HepG2 (cell line): Measurements from ENCODE around the gene TNFAIP8L2. TPM values are rescaled to one million over a fixed set of nuclear protein-coding genes. Genes with fewer than 3 reads are reported as not detected.
A peak's percentile ranks its signal among the peaks of the same experiment; 100 is the strongest.

Experiments used
- GLI4 ChIP-seq: sonication (generic); formaldehyde crosslinking; IDR thresholded peaks from 2 replicates; pipeline ENCODE4 v1.5.1; 2020; ENCODE audit warnings: missing genetic modification reagents, mild to moderate bottlenecking, moderate library complexity, borderline replicate concordance
- HMG20A ChIP-seq: IDR thresholded peaks from 2 replicates; pipeline ENCODE4 v1.6.1; 2016; ENCODE audit warnings: borderline replicate concordance
- TFE3 ChIP-seq: IDR thresholded peaks from 2 replicates; pipeline ENCODE4 v1.6.1; 2016
- ZNF160 ChIP-seq: sonication (generic); formaldehyde crosslinking; IDR thresholded peaks from 2 replicates; pipeline ENCODE4 v1.8.0; 2022; ENCODE audit warnings: mild to moderate bottlenecking, inconsistent platforms, missing genetic modification reagents
- ZNF20 ChIP-seq: sonication (generic); formaldehyde crosslinking; IDR thresholded peaks from 2 replicates; pipeline ENCODE4 v1.4.0; 2020; ENCODE audit warnings: mild to moderate bottlenecking, moderate library complexity, missing genetic modification reagents
- ZNF644 ChIP-seq: IDR thresholded peaks from 2 replicates; pipeline ENCODE4 v1.6.1; 2016; ENCODE audit warnings: low read depth
- ZNF761 ChIP-seq: sonication (generic); formaldehyde crosslinking; conservative IDR thresholded peaks from 2 replicates; pipeline ENCODE4 v1.4.0; 2020; ENCODE audit warnings: mild to moderate bottlenecking, missing genetic modification reagents
- polyA plus RNA-seq, 8 experiments: library from polyadenylated mRNA; depleted of rRNA in 3 of 8; stranded (reverse) in 7 of 8; unstranded in 1 of 8; fragments of >200 nt; fragmentation: Illumina TruSeq in 4 of 8; extraction: Trizol in 4 of 8; gene quantifications; 2 replicates each; pipeline versions ENCODE4 v1.2.1 to v1.2.3, GENCODE V29; 2011 to 2016; ENCODE audit warnings: low read depth in 4 of 8, missing spikeins in 1 of 8, mixed read lengths in 1 of 8; ENCODE audit not compliant: insufficient read depth in 1 of 8
- total RNA-seq, 5 experiments: library from RNA; depleted of rRNA; stranded (reverse); fragments of >200 nt; fragmentation: Illumina TruSeq; extraction: Trizol; gene quantifications; 2 replicates each; pipeline ENCODE4 v1.2.3, GENCODE V29; 2016; ENCODE audit warnings: low read depth in 1 of 5
- TF ChIP-seq, protein P1 (sequence below): sonication (generic); formaldehyde crosslinking; IDR thresholded peaks from 2 replicates; pipeline ENCODE4 v1.5.0; 2020; ENCODE audit warnings: mild to moderate bottlenecking, missing genetic modification reagents
- TF ChIP-seq, protein P2 (sequence below): sonication (generic); formaldehyde crosslinking; IDR thresholded peaks from 2 replicates; pipeline ENCODE4 v1.5.1; 2020; ENCODE audit warnings: mild to moderate bottlenecking, moderate library complexity, missing genetic modification reagents
- TF ChIP-seq, protein P3 (sequence below): sonication (generic); formaldehyde crosslinking; IDR thresholded peaks from 2 replicates; pipeline ENCODE4 v1.9.0; 2021; ENCODE audit warnings: missing genetic modification reagents, borderline replicate concordance
- TF ChIP-seq, protein P4 (sequence below): sonication (generic); formaldehyde crosslinking; IDR thresholded peaks from 2 replicates; pipeline ENCODE4 v1.4.0; 2020; ENCODE audit warnings: mild to moderate bottlenecking, missing genetic modification reagents
- TF ChIP-seq, protein P5 (sequence below): sonication (generic); formaldehyde crosslinking; IDR thresholded peaks from 2 replicates; pipeline ENCODE4 v1.5.0; 2020; ENCODE audit warnings: mild to moderate bottlenecking, missing genetic modification reagents, borderline replicate concordance

The TNFAIP8L2 gene
- total and polyA plus RNA-seq, 2 of the 13 experiments (the other 11 are each of a cell fraction or from before 2014, with no cell fraction given) = not detected

DNA sequence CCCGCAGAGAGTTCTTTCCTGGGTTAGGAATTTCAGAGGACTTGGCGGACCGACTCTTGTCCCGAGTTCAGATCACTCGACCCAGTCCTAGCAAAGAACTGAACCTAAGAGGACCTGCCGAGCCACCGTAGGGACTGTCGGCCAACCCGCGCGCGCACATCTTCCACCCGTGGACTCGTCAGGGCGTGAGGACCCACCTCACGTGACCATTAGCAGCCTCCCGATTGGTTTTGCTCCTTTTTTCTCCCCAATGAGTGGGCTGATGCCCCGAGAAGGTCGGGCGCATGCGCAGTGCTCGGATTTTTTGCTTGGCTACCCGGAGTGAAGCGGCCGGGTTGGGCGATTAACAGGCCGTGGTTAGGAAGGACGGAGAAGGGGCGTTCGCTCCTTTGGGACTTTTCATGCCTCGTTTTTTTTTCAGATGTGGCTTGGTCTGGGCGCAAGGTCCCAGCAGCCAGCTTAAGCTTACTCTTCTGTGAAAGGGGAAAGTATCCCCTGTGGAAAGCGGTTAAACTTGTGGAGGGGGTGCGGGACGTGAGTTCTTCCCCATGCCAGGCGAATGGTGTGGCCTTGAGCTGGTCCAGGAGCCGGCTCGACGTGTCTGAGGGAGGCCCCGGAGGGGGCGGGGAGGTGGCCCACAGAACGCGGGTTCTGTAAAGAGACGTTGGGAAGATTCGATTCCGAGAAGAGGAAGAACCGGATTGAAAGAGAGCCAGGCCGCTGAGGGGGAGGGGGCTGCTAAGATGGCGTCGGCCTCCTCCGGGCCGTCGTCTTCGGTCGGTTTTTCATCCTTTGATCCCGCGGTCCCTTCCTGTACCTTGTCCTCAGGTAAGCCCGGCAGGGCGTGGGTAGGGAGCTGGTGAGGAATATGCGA is 42.0 kb downstream of the TNFAIP8L2 start, which contains the start of gene PIP5K1A (continued):
- TF ChIP-seq ZNF20 (no peak), ZNF761 (CRISPR knock-in tag) (no peak; the same call in 1 of the 2 replicates), TFE3 (0 out of 2 replicates have a peak, but pooled peaks have one; percentile 62), ZNF160 (CRISPR knock-in tag) (no peak), ZNF644 (no peak), HMG20A (CRISPR knock-in tag) (no peak), GLI4 (peak; percentile 83; the same call in 1 of the 2 replicates)
- TF ChIP-seq, protein P1, sequence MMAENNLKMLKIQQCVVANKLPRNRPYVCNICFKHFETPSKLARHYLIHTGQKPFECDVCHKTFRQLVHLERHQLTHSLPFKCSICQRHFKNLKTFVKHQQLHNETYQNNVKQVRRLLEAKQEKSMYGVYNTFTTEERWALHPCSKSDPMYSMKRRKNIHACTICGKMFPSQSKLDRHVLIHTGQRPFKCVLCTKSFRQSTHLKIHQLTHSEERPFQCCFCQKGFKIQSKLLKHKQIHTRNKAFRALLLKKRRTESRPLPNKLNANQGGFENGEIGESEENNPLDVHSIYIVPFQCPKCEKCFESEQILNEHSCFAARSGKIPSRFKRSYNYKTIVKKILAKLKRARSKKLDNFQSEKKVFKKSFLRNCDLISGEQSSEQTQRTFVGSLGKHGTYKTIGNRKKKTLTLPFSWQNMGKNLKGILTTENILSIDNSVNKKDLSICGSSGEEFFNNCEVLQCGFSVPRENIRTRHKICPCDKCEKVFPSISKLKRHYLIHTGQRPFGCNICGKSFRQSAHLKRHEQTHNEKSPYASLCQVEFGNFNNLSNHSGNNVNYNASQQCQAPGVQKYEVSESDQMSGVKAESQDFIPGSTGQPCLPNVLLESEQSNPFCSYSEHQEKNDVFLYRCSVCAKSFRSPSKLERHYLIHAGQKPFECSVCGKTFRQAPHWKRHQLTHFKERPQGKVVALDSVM (CRISPR knock-in tag) = 0 out of 2 replicates have a peak, but pooled peaks have one; percentile 4
- TF ChIP-seq, protein P2, sequence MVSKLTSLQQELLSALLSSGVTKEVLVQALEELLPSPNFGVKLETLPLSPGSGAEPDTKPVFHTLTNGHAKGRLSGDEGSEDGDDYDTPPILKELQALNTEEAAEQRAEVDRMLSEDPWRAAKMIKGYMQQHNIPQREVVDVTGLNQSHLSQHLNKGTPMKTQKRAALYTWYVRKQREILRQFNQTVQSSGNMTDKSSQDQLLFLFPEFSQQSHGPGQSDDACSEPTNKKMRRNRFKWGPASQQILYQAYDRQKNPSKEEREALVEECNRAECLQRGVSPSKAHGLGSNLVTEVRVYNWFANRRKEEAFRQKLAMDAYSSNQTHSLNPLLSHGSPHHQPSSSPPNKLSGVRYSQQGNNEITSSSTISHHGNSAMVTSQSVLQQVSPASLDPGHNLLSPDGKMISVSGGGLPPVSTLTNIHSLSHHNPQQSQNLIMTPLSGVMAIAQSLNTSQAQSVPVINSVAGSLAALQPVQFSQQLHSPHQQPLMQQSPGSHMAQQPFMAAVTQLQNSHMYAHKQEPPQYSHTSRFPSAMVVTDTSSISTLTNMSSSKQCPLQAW = 0 out of 2 replicates have a peak, but pooled peaks have one; percentile 9
- TF ChIP-seq, protein P3, sequence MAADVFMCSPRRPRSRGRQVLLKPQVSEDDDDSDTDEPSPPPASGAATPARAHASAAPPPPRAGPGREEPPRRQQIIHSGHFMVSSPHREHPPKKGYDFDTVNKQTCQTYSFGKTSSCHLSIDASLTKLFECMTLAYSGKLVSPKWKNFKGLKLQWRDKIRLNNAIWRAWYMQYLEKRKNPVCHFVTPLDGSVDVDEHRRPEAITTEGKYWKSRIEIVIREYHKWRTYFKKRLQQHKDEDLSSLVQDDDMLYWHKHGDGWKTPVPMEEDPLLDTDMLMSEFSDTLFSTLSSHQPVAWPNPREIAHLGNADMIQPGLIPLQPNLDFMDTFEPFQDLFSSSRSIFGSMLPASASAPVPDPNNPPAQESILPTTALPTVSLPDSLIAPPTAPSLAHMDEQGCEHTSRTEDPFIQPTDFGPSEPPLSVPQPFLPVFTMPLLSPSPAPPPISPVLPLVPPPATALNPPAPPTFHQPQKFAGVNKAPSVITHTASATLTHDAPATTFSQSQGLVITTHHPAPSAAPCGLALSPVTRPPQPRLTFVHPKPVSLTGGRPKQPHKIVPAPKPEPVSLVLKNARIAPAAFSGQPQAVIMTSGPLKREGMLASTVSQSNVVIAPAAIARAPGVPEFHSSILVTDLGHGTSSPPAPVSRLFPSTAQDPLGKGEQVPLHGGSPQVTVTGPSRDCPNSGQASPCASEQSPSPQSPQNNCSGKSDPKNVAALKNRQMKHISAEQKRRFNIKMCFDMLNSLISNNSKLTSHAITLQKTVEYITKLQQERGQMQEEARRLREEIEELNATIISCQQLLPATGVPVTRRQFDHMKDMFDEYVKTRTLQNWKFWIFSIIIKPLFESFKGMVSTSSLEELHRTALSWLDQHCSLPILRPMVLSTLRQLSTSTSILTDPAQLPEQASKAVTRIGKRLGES = 0 out of 2 replicates have a peak, but pooled peaks have one; percentile 10
- TF ChIP-seq, protein P4, sequence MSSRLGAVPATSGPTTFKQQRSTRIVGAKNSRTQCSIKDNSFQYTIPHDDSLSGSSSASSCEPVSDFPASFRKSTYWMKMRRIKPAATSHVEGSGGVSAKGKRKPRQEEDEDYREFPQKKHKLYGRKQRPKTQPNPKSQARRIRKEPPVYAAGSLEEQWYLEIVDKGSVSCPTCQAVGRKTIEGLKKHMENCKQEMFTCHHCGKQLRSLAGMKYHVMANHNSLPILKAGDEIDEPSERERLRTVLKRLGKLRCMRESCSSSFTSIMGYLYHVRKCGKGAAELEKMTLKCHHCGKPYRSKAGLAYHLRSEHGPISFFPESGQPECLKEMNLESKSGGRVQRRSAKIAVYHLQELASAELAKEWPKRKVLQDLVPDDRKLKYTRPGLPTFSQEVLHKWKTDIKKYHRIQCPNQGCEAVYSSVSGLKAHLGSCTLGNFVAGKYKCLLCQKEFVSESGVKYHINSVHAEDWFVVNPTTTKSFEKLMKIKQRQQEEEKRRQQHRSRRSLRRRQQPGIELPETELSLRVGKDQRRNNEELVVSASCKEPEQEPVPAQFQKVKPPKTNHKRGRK (CRISPR knock-in tag) = no peak
- TF ChIP-seq, protein P5, sequence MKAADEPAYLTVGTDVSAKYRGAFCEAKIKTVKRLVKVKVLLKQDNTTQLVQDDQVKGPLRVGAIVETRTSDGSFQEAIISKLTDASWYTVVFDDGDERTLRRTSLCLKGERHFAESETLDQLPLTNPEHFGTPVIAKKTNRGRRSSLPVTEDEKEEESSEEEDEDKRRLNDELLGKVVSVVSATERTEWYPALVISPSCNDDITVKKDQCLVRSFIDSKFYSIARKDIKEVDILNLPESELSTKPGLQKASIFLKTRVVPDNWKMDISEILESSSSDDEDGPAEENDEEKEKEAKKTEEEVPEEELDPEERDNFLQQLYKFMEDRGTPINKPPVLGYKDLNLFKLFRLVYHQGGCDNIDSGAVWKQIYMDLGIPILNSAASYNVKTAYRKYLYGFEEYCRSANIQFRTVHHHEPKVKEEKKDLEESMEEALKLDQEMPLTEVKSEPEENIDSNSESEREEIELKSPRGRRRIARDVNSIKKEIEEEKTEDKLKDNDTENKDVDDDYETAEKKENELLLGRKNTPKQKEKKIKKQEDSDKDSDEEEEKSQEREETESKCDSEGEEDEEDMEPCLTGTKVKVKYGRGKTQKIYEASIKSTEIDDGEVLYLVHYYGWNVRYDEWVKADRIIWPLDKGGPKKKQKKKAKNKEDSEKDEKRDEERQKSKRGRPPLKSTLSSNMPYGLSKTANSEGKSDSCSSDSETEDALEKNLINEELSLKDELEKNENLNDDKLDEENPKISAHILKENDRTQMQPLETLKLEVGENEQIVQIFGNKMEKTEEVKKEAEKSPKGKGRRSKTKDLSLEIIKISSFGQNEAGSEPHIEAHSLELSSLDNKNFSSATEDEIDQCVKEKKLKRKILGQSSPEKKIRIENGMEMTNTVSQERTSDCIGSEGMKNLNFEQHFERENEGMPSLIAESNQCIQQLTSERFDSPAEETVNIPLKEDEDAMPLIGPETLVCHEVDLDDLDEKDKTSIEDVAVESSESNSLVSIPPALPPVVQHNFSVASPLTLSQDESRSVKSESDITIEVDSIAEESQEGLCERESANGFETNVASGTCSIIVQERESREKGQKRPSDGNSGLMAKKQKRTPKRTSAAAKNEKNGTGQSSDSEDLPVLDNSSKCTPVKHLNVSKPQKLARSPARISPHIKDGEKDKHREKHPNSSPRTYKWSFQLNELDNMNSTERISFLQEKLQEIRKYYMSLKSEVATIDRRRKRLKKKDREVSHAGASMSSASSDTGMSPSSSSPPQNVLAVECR (CRISPR knock-in tag) = peak; percentile 55
